Fibroblast of lung (primary cell): ENCODE data around the gene MYO1E. TPM values are rescaled to one million over a fixed set of nuclear protein-coding genes. Genes with fewer than 3 reads are reported as not detected.

Source experiments
- DNase-seq, 2 donors: peaks; one replicate each; pipeline versions ENCODE4 v3.0.0 to v3.0.0-alpha.2; 2010; ENCODE audit warnings: low read depth in 2 of 2
- H2AFZ ChIP-seq: 2 replicates; pipeline ENCODE4 v1.5.1; 2012; ENCODE audit warnings: low read length, control low read depth, inconsistent platforms
- H3K27ac ChIP-seq: 2 replicates; pipeline ENCODE4 v1.5.1; 2011; ENCODE audit warnings: low read length, control low read depth; ENCODE audit not compliant: insufficient read depth
- H3K27me3 ChIP-seq: 2 replicates; pipeline ENCODE4 v1.5.1; 2011; ENCODE audit warnings: mild to moderate bottlenecking, low read length; ENCODE audit not compliant: control insufficient read depth, insufficient read depth
- H3K36me3 ChIP-seq: 2 replicates; pipeline ENCODE4 v1.5.1; 2011; ENCODE audit warnings: low read length; ENCODE audit not compliant: control insufficient read depth, insufficient read depth
- H3K4me1 ChIP-seq: 2 replicates; pipeline ENCODE4 v1.5.1; 2011; ENCODE audit warnings: low read length; ENCODE audit not compliant: control insufficient read depth, insufficient read depth; ENCODE audit errors: extremely low read depth
- H3K4me2 ChIP-seq: 2 replicates; pipeline ENCODE4 v1.5.1; 2011; ENCODE audit warnings: low read length, control low read depth; ENCODE audit not compliant: insufficient read depth; ENCODE audit errors: extremely low read depth
- H3K4me3 ChIP-seq, 4 experiments: fragments of 200-600 bp in 1 of 4; sonication (generic) in 1 of 4; replicated peaks in 1 of 4; 2 replicates each; pipeline ENCODE4 v1.5.1; 2011 to 2016; ENCODE audit warnings: low read length in 4 of 4, low read depth in 3 of 4, mild to moderate bottlenecking in 3 of 4, control low read depth in 2 of 4, inconsistent platforms in 1 of 4, mixed read lengths in 1 of 4; ENCODE audit not compliant: insufficient read depth in 1 of 4; ENCODE audit errors: control extremely low read depth in 1 of 4
- H3K79me2 ChIP-seq: 2 replicates; pipeline ENCODE4 v1.5.1; 2012; ENCODE audit warnings: mild to moderate bottlenecking, low read length, inconsistent platforms; ENCODE audit not compliant: control insufficient read depth, insufficient read depth
- H3K9ac ChIP-seq: 2 replicates; pipeline ENCODE4 v1.5.1; 2011; ENCODE audit warnings: mild to moderate bottlenecking, low read length, control low read depth; ENCODE audit not compliant: insufficient read depth
- H3K9me3 ChIP-seq: 2 replicates; pipeline ENCODE4 v1.5.1; 2012; ENCODE audit warnings: low read depth, low read length; ENCODE audit not compliant: control insufficient read depth, insufficient read depth
- H4K20me1 ChIP-seq: 2 replicates; pipeline ENCODE4 v1.5.1; 2011; ENCODE audit warnings: low read length; ENCODE audit not compliant: control insufficient read depth, insufficient read depth; ENCODE audit errors: extremely low read depth
- EZH2 ChIP-seq: IDR thresholded peaks from 2 replicates; pipeline ENCODE4 v1.5.1; 2012; ENCODE audit warnings: low read length, control low read depth, mild to moderate bottlenecking; ENCODE audit errors: missing control alignments
- polyA plus RNA-seq, 2 donors: library from polyadenylated mRNA; depleted of rRNA in 1 of 2; stranded (reverse) in 1 of 2; unstranded in 1 of 2; fragments of >200 nt; gene quantifications; 2 replicates each; pipeline ENCODE4 v1.2.1, GENCODE V29; 2011 to 2012; ENCODE audit warnings: missing spikeins in 1 of 2
- total RNA-seq: library from RNA; depleted of rRNA; stranded (reverse); fragments of >200 nt; gene quantifications from 2 replicates; pipeline ENCODE4 v1.2.1, GENCODE V29; 2014
- TF ChIP-seq, protein P1 (sequence below), 2 donors: IDR thresholded peaks in 1 of 2; conservative IDR thresholded peaks in 1 of 2; 1 replicate in 1 of 2; 2 replicates in 1 of 2; pipeline ENCODE4 v1.5.1; 2011 to 2012; ENCODE audit warnings: low read length in 2 of 2, control low read depth in 1 of 2, inconsistent platforms in 1 of 2, low read depth in 1 of 2, mild to moderate bottlenecking in 1 of 2

MYO1E gene
- total and polyA plus RNA-seq, 2 donors (not counting 1 experiment from before 2014, with no cell fraction given): 27.6 to 84.0 TPM

DNA sequence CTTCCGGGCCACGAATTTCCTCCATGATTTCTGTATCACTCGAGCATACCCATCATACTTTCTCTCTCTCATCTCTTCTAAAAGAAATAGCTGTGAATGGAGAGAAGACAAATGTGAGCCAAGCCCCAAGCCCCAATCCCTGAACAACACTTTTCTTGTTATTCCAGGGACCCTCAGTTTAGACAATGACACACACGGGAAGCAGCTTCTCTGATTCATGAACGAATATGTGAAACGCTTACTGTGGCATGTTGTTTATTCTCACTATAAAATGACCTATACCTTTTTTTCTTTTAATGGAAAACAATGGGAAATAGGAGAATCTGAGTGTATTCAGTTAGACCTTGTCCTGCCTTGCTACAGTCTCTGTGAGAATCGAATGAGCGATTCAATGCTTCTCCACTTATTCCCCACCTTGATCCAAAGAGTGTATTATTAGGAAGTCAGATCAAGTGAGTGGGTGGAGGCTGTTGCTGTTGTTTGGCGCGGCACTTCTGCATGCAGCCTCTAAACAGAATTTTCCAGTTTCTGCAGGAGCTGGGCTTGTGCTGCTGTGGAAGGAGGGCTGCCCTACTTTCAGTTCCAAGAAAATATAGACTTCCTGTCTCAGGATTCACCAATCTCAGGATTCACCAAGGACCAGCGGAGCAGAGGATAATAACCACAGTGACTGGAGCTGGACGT lies 198.4 kb downstream of the MYO1E start:
- TF ChIP-seq, protein P1, sequence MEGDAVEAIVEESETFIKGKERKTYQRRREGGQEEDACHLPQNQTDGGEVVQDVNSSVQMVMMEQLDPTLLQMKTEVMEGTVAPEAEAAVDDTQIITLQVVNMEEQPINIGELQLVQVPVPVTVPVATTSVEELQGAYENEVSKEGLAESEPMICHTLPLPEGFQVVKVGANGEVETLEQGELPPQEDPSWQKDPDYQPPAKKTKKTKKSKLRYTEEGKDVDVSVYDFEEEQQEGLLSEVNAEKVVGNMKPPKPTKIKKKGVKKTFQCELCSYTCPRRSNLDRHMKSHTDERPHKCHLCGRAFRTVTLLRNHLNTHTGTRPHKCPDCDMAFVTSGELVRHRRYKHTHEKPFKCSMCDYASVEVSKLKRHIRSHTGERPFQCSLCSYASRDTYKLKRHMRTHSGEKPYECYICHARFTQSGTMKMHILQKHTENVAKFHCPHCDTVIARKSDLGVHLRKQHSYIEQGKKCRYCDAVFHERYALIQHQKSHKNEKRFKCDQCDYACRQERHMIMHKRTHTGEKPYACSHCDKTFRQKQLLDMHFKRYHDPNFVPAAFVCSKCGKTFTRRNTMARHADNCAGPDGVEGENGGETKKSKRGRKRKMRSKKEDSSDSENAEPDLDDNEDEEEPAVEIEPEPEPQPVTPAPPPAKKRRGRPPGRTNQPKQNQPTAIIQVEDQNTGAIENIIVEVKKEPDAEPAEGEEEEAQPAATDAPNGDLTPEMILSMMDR (conservative IDR thresholded peaks at IDR 0.05 in 1 of 2, IDR thresholded peaks at IDR 0.05 in 1 of 2; ENCODE audit: low read depth in 1 of 2, low read length in 2 of 2): no peak
- H2AFZ ChIP-seq: no peak overlapping the region
- peak overlapping the region; percentile 81 for H3K27ac ChIP-seq
- H3K4me3 ChIP-seq: no peak overlapping the region
- H3K36me3 ChIP-seq: peaks cover 6% of the 10 kb centered on the region
- no peaks in the 10 kb centered on the region for H4K20me1 ChIP-seq
- peak in 1 of 2 donors; percentile 41 for DNase-seq
- no peaks in the 10 kb centered on the region for H3K79me2 ChIP-seq
- no peaks in the 10 kb centered on the region for H3K27me3 ChIP-seq
- H3K4me2 ChIP-seq: peak overlapping the region; percentile 62
- peak overlapping the region; percentile 34 for H3K9ac ChIP-seq
- H3K4me1 ChIP-seq: peaks cover 21% of the 10 kb centered on the region
- H3K9me3 ChIP-seq: no peaks in the 10 kb centered on the region

DNA sequence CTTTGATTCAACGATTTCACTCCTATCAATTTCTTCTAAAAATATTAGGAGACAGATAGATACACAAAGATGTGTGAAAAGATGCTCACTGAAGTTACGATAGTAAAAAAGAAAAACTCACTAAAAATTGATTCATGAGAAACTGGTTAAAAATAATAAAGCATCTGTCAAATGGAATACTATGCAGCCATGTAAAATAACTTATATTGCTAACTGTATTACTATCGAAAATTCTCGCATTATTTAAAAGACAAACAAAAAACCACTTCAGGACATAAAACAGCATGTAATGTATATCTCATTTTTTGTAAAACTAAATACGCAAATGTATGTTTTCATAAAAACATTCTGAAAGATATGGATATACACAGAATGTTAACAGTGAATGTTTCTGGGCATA lies 199.5 kb downstream of the MYO1E start:
- Histone ChIP-seq H3K4me2 (no peak overlapping the region), H3K36me3 (peaks cover 4% of the 10 kb centered on the region), H3K4me3 (no peak overlapping the region), H3K27me3 (no peaks in the 10 kb centered on the region), H3K27ac (no peak overlapping the region), H3K79me2 (no peaks in the 10 kb centered on the region), H3K9ac (no peak overlapping the region), H2AFZ (no peak overlapping the region), H3K4me1 (peaks cover 30% of the 10 kb centered on the region), H3K9me3 (no peaks in the 10 kb centered on the region), H4K20me1 (no peaks in the 10 kb centered on the region)
- TF ChIP-seq, protein P1 (conservative IDR thresholded peaks at IDR 0.05 in 1 of 2, IDR thresholded peaks at IDR 0.05 in 1 of 2; ENCODE audit: low read depth in 1 of 2, low read length in 2 of 2): no peak
- no peak for TF ChIP-seq EZH2
- no peak for DNase-seq

DNA sequence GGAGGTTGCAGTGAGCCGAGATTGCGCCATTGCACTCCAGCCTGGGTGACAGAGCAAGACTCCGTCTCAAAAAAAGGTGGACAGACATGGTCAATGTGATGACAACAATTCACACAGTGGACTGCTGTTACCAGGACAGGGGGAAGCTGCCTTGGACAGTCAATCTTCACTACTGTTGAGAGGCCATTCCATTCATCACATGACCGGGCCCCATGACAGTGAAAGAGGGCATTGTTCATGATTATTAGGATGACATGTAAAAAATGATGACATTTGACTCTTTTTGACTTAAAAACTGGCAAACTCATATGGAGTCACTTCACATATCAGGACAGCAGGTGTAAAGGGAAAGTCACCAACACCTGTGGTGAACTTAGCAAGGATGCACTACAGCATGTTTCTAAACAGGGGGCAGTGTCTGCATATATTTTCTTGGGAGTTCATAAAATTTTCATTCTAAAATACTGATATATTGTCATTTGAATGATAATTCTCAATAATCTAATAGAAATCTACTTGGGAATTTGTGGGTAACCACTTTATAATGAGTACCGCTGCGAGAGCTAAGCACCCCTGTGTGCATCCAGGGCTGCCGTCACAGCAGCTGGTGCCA lies 200.3 kb downstream of the MYO1E start:
- no peak overlapping the region for H3K4me2 ChIP-seq
- H4K20me1 ChIP-seq: no peaks in the 10 kb centered on the region
- H2AFZ ChIP-seq: no peak overlapping the region
- TF ChIP-seq, protein P1 (conservative IDR thresholded peaks at IDR 0.05 in 1 of 2, IDR thresholded peaks at IDR 0.05 in 1 of 2; ENCODE audit: low read depth in 1 of 2, low read length in 2 of 2): peak; percentile 1 to 29
- TF ChIP-seq EZH2: no peak
- no peaks in the 10 kb centered on the region for H3K79me2 ChIP-seq
- H3K9ac ChIP-seq: no peak overlapping the region
- H3K27ac ChIP-seq: no peak overlapping the region
- peaks cover 4% of the 10 kb centered on the region for H3K36me3 ChIP-seq
- no peaks in the 10 kb centered on the region for H3K27me3 ChIP-seq
- no peak for DNase-seq
- H3K4me3 ChIP-seq: no peak overlapping the region
- peaks cover 30% of the 10 kb centered on the region for H3K4me1 ChIP-seq
- H3K9me3 ChIP-seq: no peaks in the 10 kb centered on the region
